Ascending aorta (tissue), 2 donors: ENCODE data around the gene GPR55. TPM values are rescaled to one million over a fixed set of nuclear protein-coding genes. Genes with fewer than 3 reads are reported as not detected.

ENCODE experiments used
- DNase-seq, 2 donors: peaks; one replicate each; pipeline ENCODE4 v3.0.0-alpha.2; 2019; ENCODE audit warnings: low spot score in 2 of 2
- H3K27ac ChIP-seq, 2 donors: fragments of 200-600 bp; sonication (generic); one replicate each; pipeline ENCODE4 v1.5.1; 2016 to 2017; ENCODE audit warnings: mild to moderate bottlenecking in 1 of 2
- H3K27me3 ChIP-seq: fragments of 200-600 bp; sonication (generic); one replicate; pipeline ENCODE4 v1.5.1; 2017
- H3K36me3 ChIP-seq, 2 donors: fragments of 200-600 bp; sonication (generic); one replicate each; pipeline ENCODE4 v1.5.1; 2016
- H3K4me1 ChIP-seq, 2 donors: fragments of 200-600 bp; sonication (generic); one replicate each; pipeline ENCODE4 v1.5.1; 2016 to 2017; ENCODE audit warnings: mild to moderate bottlenecking in 1 of 2
- H3K4me3 ChIP-seq, 2 donors: fragments of 200-600 bp; sonication (generic); one replicate each; pipeline ENCODE4 v1.5.1; 2016 to 2017; ENCODE audit warnings: mild to moderate bottlenecking in 1 of 2
- H3K9me3 ChIP-seq, 2 donors: fragments of 200-600 bp; sonication (generic); one replicate each; pipeline ENCODE4 v1.5.1; 2016
- intact Hi-C: fragments of 100-400 bp; cut with DNase I; formaldehyde crosslinking; loops from one replicate; pipeline ENCODE4 v1.15.1; 2023
- total RNA-seq: library from RNA; depleted of rRNA; stranded (reverse); fragments of >200 nt; gene quantifications from one replicate; pipeline ENCODE4 v1.1.0, GENCODE V29; 2016
- TF ChIP-seq, protein P1 (sequence below), 3 experiments: fragments of 200-600 bp in 2 of 3; fragments of 450-650 bp in 1 of 3; sonication (generic) in 2 of 3; IDR thresholded peaks; one replicate each; pipeline ENCODE4 v1.5.1; 2016 to 2019; ENCODE audit warnings: antibody characterized with exemption in 3 of 3, mild to moderate bottlenecking in 1 of 3, moderate library complexity in 1 of 3

The GPR55 gene
- total RNA-seq, 1 donor from 2014 or later: not detected

DNA sequence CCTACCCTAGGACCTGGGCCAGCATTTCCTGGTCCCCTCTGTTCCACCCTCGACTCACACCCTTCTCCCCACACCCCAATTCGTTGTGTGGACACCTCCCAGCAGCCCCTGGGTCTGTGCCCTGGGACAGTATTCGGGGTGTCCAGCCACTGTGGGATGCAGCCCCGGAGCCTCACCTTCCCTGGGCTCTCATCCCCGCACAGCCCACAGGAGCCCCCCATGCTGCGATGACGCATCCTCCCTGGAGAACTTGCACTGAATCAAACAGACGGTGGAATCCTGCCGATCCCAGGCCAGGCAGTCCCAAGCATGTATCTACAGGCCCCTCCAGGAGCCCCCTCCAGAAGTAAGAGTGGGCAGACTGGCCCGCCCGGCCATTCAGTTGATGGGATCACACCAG lies 50.6 kb downstream of the GPR55 start:
- H3K4me1 ChIP-seq: peaks cover 0 to 16% of the 10 kb centered on the region in 2 donors
- TF ChIP-seq, protein P1, sequence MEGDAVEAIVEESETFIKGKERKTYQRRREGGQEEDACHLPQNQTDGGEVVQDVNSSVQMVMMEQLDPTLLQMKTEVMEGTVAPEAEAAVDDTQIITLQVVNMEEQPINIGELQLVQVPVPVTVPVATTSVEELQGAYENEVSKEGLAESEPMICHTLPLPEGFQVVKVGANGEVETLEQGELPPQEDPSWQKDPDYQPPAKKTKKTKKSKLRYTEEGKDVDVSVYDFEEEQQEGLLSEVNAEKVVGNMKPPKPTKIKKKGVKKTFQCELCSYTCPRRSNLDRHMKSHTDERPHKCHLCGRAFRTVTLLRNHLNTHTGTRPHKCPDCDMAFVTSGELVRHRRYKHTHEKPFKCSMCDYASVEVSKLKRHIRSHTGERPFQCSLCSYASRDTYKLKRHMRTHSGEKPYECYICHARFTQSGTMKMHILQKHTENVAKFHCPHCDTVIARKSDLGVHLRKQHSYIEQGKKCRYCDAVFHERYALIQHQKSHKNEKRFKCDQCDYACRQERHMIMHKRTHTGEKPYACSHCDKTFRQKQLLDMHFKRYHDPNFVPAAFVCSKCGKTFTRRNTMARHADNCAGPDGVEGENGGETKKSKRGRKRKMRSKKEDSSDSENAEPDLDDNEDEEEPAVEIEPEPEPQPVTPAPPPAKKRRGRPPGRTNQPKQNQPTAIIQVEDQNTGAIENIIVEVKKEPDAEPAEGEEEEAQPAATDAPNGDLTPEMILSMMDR (IDR thresholded peaks at IDR 0.05): no peak
- H3K36me3 ChIP-seq: peaks cover 13 to 25% of the 10 kb centered on the region in 2 donors

DNA sequence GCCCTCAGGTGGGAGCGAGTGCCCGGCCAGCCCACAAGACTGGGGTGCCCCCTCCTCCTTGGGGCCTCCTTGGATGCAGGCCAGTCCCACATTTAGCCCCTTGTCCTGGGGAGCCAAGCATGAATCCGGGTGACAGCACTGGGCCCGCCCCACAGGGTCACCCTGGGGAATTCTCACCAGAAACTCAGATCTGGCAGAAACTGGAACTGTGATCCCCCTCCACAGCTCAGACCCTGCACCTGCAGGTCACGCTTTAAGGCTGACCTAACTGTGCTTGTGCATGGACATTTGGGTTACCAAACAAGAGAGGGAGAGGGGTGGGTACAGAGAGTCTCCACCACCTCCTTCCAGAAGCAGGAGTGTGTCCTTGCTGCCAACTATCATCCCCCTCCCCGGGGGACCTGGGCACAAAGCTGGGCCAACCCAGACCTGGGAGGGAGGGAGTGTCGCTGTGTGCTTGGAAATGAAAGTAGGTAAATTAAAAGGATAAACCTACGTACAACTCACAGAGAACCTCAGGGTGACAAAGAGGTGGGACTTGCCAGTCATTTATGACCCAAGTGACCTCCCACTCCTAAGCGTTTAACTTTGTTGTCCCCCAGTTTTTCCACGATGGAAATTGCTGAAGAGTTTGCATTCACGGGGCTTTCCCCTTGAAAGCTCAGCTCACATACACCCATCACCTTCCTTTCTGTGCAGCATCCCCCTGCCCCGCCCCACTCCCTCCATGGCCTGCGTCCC lies 51.2 kb downstream of the GPR55 start:
- peak in 1 of 2 donors; percentile 55 for DNase-seq
- peaks cover 13 to 25% of the 10 kb centered on the region in 2 donors for H3K36me3 ChIP-seq
- H3K4me3 ChIP-seq: no peak overlapping the region
- no peaks in the 10 kb centered on the region for H3K9me3 ChIP-seq
- no peak overlapping the region for H3K27ac ChIP-seq
- H3K4me1 ChIP-seq: peaks cover 0 to 16% of the 10 kb centered on the region in 2 donors
- TF ChIP-seq, protein P1 (IDR thresholded peaks at IDR 0.05): no peak
- no peaks in the 10 kb centered on the region for H3K27me3 ChIP-seq
- intact Hi-C loops: no loop called here

More for the DNA sequence above, 50.6 kb downstream of the GPR55 start:
- Histone ChIP-seq H3K27ac (no peak overlapping the region), H3K9me3 (no peaks in the 10 kb centered on the region), H3K4me3 (no peak overlapping the region), H3K27me3 (no peaks in the 10 kb centered on the region)
- intact Hi-C loops: no loop called here
- DNase-seq: peak in 1 of 2 donors; percentile 58

DNA sequence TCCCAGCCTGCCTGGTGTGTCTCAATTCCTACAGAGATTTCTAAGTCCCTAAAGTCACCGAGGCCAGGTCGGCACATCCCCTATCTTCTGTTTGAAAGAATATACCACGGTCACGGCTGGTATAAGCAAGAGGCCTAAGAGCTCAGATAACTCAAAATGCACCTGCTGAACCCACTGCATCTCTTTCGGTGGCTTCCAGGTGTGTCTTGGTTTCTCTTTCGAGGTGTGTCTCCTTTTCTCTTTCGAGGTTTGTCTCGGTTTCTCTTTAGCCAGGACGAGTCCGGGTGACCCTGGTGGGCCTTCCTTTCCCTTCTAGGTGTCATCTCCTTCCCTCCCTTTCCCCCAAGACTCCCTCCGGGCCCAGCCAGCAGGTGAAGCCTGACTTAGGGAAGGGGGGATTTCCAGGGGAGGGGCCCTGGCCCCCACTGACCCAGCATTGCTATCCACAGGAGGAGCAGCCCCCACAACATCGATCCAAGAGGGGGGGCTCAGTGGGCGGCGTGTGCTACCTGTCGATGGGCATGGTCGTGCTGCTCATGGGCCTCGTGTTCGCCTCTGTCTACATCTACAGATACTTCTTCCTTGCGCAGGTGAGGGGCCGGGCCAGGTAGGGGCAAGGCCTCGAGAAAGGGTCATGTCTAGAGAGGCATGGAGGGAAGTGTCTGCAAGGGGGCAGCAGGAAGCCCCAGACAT lies 51.9 kb downstream of the GPR55 start:
- H3K4me3 ChIP-seq: no peak overlapping the region
- H3K27me3 ChIP-seq: no peaks in the 10 kb centered on the region
- no peaks in the 10 kb centered on the region for H3K9me3 ChIP-seq
- H3K27ac ChIP-seq: no peak overlapping the region
- TF ChIP-seq, protein P1 (IDR thresholded peaks at IDR 0.05): no peak
- H3K36me3 ChIP-seq: peaks cover 13 to 22% of the 10 kb centered on the region in 2 donors
- intact Hi-C loops: no loop called here
- H3K4me1 ChIP-seq: peaks cover 0 to 16% of the 10 kb centered on the region in 2 donors
- peak in 1 of 2 donors; percentile 52 for DNase-seq

DNA sequence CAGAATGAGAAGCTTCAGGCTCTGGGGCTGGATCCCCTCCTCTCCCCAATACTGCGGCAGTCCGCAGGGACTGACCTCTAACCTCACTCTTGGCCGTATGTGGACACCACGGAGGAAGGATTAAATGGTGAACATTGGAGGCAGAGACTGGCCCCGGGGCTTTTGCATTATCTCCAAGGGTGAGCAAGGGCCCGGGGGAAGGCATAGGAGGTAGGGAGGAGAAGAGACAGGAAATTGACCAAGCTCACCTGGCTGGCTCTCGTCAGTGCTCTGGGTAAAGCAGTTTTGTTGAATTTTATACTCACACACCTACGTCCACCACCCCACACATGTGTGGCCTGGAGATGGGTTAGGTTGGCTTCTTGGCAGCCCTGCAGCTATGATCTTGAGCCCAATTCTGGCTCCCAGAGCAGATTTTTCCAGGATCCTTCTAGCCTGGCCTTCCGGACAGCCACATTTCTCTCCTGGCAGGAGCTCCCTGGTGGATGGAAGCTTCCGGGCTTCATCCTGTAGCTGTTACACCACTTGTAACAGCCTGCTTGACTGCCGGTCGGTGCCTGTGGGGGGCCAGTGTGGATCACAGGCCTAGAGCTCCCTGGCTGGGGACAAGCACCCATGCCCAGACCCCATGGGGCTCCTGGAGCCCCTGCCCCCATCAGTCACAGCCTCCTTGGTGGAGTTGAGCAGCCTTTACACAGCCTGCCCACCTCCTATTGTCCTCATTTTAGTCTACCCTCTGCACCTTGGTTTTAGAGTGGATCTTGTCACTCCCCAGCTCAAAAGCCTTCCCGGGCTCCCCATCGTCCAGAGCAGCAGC lies 52.7 kb downstream of the GPR55 start:
- no peak overlapping the region for H3K4me3 ChIP-seq
- intact Hi-C loops: no loop called here
- H3K36me3 ChIP-seq: peaks cover 11 to 15% of the 10 kb centered on the region in 2 donors
- H3K27ac ChIP-seq: peak overlapping the region in 1 of 2 donors; percentile 51
- TF ChIP-seq, protein P1 (IDR thresholded peaks at IDR 0.05): no peak
- DNase-seq: peak in 1 of 2 donors; percentile 41
- peaks cover 0 to 16% of the 10 kb centered on the region in 2 donors for H3K4me1 ChIP-seq
- no peaks in the 10 kb centered on the region for H3K27me3 ChIP-seq
- H3K9me3 ChIP-seq: no peaks in the 10 kb centered on the region

DNA sequence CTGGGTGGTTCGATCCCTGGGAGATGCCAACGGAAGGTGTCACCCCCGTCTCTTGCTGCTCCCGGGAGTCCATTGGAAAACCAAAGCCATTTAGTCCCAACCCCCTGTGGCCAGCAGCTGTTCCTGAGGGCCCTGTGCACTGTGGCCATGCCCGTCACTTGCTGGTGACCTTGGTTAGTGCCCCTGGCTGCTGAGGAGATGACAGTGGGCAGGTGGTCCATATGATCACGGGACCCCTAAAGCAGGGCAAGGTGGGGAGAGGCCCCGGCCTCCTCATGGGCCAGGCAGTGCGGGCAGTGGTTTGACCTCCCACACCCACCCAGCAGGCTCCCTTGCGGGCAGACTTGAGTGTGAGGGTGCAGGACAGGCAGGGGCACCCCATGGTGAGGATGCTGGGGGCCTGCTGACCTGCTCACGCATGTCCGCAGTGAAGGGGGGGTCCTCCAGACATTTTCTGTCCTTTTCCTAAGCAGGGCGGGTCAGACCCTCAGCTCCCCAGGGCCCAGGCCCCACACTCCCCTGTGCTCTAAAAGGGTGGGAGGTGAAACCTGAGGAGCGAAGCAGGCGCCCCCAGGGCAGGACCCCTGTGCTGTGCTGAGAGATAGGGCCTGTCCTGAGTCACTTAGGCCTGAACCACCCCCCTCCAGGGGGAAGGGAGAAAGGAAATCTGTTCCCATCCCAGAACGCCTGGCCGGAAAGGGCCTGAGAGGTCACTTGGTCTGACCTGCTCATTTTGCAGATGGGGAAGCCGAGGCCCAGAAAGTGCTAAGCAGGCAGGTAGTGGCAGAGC lies 53.5 kb downstream of the GPR55 start:
- intact Hi-C loops: no loop called here
- H3K4me1 ChIP-seq: peaks cover 0 to 16% of the 10 kb centered on the region in 2 donors
- peak overlapping the region; percentile 51 to 60 for H3K27ac ChIP-seq
- H3K27me3 ChIP-seq: no peaks in the 10 kb centered on the region
- peak in 1 of 2 donors; percentile 53 for DNase-seq
- TF ChIP-seq, protein P1 (IDR thresholded peaks at IDR 0.05): no peak
- H3K9me3 ChIP-seq: no peaks in the 10 kb centered on the region
- no peak overlapping the region for H3K4me3 ChIP-seq
- H3K36me3 ChIP-seq: peaks cover 3 to 8% of the 10 kb centered on the region in 2 donors
